ENCODE results near the gene IGSF11.
"Not testable (repeated sequence)": the region's sequence is repeated elsewhere in the genome, so short reads cannot be mapped to it uniquely, and the experiment has no call there.

IGSF11 gene

DNA sequence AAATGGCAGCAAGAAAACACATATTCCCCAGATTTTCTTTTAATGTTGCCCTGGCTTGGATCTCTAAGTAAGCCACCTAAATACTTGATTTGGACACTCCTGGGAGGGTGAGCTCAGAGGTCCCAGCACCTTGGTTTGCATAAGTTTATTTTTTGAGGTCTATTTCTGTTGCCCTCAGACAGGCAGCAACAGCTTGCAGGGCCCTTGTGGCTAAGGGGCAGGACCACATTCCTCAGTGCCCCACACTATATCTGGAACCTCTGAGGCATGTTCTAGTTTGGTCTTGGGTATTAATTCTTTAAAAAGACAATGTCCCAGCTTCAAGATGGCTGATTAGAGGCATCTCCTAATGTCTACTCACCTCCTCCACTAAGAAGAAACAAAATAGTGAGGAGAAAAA is 57.5 kb downstream of the IGSF11 start:
- H3K9ac ChIP-seq, result no peak overlapping the region

DNA sequence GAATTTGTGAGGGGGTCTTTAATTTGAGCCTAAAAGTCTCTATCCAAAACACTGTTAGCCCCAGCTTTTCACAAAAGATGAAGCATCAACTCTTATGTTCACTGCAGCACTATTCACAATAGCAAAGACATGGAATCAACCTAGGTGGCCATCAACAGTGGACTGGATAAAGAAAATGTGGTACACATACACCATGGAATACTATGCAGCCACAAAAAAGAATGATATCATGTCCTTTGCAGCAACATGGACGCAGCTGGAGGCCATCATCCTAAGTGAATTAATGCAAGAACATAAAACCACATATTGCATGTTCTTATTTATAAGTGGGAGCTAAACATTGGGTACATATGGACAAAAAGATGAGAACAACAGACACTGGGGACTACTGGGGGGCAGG is 59.2 kb downstream of the IGSF11 start:
- H3K4me2 ChIP-seq (ENCODE audit: low read length); H3K4me1 ChIP-seq; H3K4me3 ChIP-seq (ENCODE audit: low read depth, low read length); H3K9me3 ChIP-seq (ENCODE audit: control insufficient read depth, low read length); H3K79me2 ChIP-seq; H3K27me3 ChIP-seq (ENCODE audit: control insufficient read depth, insufficient read depth, low read length); H3K27ac ChIP-seq; H3K9ac ChIP-seq; H3K36me3 ChIP-seq (ENCODE audit: control insufficient read depth, insufficient read depth, low read length); H2AFZ ChIP-seq: not testable (repeated sequence)

More for the DNA sequence above, 57.5 kb downstream of the IGSF11 start:
- Histone ChIP-seq H3K36me3 (ENCODE audit: control insufficient read depth, insufficient read depth, low read length) (no peaks in the 10 kb centered on the region), H3K4me1 (no peaks in the 10 kb centered on the region), H3K4me2 (ENCODE audit: low read length) (no peak overlapping the region), H3K27me3 (ENCODE audit: control insufficient read depth, insufficient read depth, low read length) (no peaks in the 10 kb centered on the region), H3K27ac (no peak overlapping the region), H2AFZ (no peak overlapping the region), H3K9me3 (ENCODE audit: control insufficient read depth, low read length) (no peaks in the 10 kb centered on the region), H3K4me3 (ENCODE audit: low read depth, low read length) (no peak overlapping the region), H3K79me2 (no peaks in the 10 kb centered on the region)
- TF ChIP-seq, protein P1, sequence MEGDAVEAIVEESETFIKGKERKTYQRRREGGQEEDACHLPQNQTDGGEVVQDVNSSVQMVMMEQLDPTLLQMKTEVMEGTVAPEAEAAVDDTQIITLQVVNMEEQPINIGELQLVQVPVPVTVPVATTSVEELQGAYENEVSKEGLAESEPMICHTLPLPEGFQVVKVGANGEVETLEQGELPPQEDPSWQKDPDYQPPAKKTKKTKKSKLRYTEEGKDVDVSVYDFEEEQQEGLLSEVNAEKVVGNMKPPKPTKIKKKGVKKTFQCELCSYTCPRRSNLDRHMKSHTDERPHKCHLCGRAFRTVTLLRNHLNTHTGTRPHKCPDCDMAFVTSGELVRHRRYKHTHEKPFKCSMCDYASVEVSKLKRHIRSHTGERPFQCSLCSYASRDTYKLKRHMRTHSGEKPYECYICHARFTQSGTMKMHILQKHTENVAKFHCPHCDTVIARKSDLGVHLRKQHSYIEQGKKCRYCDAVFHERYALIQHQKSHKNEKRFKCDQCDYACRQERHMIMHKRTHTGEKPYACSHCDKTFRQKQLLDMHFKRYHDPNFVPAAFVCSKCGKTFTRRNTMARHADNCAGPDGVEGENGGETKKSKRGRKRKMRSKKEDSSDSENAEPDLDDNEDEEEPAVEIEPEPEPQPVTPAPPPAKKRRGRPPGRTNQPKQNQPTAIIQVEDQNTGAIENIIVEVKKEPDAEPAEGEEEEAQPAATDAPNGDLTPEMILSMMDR (IDR thresholded peaks at IDR 0.05), result no peak

DNA sequence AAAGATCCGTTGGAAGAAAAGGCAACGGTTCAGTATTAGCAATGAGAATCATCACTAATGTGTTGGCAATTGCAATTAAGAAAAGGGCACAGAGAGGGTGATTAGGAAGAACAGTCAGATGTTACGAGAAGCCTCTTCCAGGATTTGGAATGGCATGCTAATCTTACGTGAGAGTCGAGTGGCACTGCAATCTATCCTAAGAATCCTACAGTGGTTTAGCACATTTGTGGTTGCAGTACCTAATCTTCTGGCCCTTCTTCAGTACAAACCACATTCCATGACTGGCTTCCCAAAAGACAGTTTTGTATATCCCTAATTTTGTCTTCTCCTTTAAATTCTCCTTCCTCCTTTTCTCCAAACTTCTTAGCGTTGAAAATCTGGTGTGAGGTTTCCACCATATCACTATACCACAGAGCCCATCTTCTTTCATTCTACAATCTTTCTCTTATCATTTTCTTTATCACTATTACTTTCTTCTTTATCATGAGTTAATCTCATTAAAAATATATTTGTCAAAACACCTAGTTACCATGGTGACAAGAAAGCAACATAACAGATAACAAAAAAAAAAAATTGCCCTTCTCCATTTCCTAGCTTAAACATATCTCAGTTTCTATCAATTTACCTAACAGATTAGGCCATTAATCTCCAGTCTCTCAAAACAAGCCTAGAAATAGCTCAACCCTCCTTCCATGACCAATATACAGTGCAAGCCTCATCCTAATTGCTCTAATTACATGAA is 60.1 kb downstream of the IGSF11 start:
- H3K27ac ChIP-seq, result no peak overlapping the region

DNA sequence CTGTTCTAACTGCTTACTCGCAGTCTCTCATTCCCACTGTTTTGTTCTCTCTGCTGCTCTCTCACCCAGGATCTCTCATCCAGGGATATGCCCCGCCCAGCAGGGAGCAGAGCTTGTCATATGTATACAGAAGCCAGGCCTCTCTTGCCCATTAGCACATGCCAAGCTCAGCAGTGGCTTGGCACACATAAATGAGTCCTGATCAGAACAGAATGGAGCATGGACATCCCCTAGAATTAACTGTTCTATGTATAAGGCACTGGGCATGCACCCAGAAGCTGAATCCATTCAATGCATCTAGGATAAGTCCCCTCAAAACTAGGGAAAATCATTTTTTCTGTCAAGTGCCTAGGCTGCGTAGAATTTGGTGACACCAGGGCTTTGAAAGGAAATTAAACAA is 61.6 kb downstream of the IGSF11 start:
- no peak overlapping the region for H3K4me3 ChIP-seq (ENCODE audit: low read depth, low read length)
- no peaks in the 10 kb centered on the region for H3K36me3 ChIP-seq (ENCODE audit: control insufficient read depth, insufficient read depth, low read length)
- TF ChIP-seq, protein P1 (IDR thresholded peaks at IDR 0.05), result no peak
- no peaks in the 10 kb centered on the region for H3K27me3 ChIP-seq (ENCODE audit: control insufficient read depth, insufficient read depth, low read length)
- H3K9me3 ChIP-seq (ENCODE audit: control insufficient read depth, low read length), result no peaks in the 10 kb centered on the region
- no peak overlapping the region for H3K27ac ChIP-seq
- no peak overlapping the region for H2AFZ ChIP-seq
- H3K9ac ChIP-seq, result no peak overlapping the region
- H3K79me2 ChIP-seq, result no peaks in the 10 kb centered on the region
- no peak overlapping the region for H3K4me2 ChIP-seq (ENCODE audit: low read length)
- H3K4me1 ChIP-seq, result no peaks in the 10 kb centered on the region

More for the DNA sequence above, 60.1 kb downstream of the IGSF11 start:
- no peak overlapping the region for H2AFZ ChIP-seq
- H3K9ac ChIP-seq, result no peak overlapping the region
- no peaks in the 10 kb centered on the region for H3K27me3 ChIP-seq (ENCODE audit: control insufficient read depth, insufficient read depth, low read length)
- TF ChIP-seq, protein P1 (IDR thresholded peaks at IDR 0.05), result no peak
- no peaks in the 10 kb centered on the region for H3K9me3 ChIP-seq (ENCODE audit: control insufficient read depth, low read length)
- no peak overlapping the region for H3K4me2 ChIP-seq (ENCODE audit: low read length)
- no peaks in the 10 kb centered on the region for H3K4me1 ChIP-seq
- H3K36me3 ChIP-seq (ENCODE audit: control insufficient read depth, insufficient read depth, low read length), result no peaks in the 10 kb centered on the region
- no peaks in the 10 kb centered on the region for H3K79me2 ChIP-seq
- H3K4me3 ChIP-seq (ENCODE audit: low read depth, low read length), result no peak overlapping the region

DNA sequence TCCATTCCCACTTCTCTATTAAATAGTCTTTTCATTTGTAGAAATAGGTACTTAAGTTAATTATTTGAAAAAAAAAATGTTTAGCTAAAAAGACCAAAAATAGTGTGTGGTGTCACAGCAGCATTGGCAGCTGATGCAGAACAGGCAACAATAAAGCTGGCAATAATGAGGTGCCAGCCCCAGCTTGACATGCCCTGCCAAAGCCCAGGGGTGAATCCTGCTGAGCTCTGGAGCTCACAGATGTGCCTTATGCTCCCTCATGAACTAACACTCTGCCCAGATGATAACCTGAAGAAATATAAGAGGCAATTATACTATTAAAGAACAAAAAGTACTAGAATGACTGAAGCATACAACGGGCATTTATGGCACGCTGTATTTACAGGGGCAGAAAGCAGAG is 63.8 kb downstream of the IGSF11 start:
- TF ChIP-seq, protein P1 (IDR thresholded peaks at IDR 0.05), result no peak
- no peak overlapping the region for H3K27ac ChIP-seq
- H3K4me1 ChIP-seq, result no peaks in the 10 kb centered on the region
- no peaks in the 10 kb centered on the region for H3K9me3 ChIP-seq (ENCODE audit: control insufficient read depth, low read length)
- H3K36me3 ChIP-seq (ENCODE audit: control insufficient read depth, insufficient read depth, low read length), result no peaks in the 10 kb centered on the region
- no peak overlapping the region for H3K4me2 ChIP-seq (ENCODE audit: low read length)
- no peak overlapping the region for H3K4me3 ChIP-seq (ENCODE audit: low read depth, low read length)
- no peaks in the 10 kb centered on the region for H3K79me2 ChIP-seq
- no peak overlapping the region for H2AFZ ChIP-seq
- H3K27me3 ChIP-seq (ENCODE audit: control insufficient read depth, insufficient read depth, low read length), result no peaks in the 10 kb centered on the region
- H3K9ac ChIP-seq, result no peak overlapping the region

Measured in parathyroid adenoma (tissue), 2 donors.